CD1c-positive myeloid dendritic cell (primary cell): Measurements from ENCODE around the gene MAT1A.
"Not testable (repeated sequence)": the region's sequence is repeated elsewhere in the genome, so short reads cannot be mapped to it uniquely, and the experiment has no call there.

ENCODE experiments used
- DNase-seq: peaks from one replicate; pipeline ENCODE4 v3.0.0-alpha.2; 2016; ENCODE audit errors: extremely low spot score

MAT1A gene

GRCh38 chr10:80264081-80265056, 25.1 kb downstream of the MAT1A start:
- DNase-seq = no peak

GRCh38 chr10:80261316-80262030, 28.0 kb downstream of the MAT1A start:
- no peak for DNase-seq

GRCh38 chr10:80260295-80261243, 28.9 kb downstream of the MAT1A start:
- DNase-seq = peak; percentile 42

GRCh38 chr10:80259405-80259871, 30.0 kb downstream of the MAT1A start:
- DNase-seq = no peak

- DNase-seq = not testable (repeated sequence)
These were observed 32.7 kb downstream of the MAT1A start for GRCh38 chr10:80256798-80257197.

GRCh38 chr10:80254726-80255125, 34.7 kb downstream of the MAT1A start:
- not testable (repeated sequence) for DNase-seq

GRCh38 chr10:80253963-80254271, 35.5 kb downstream of the MAT1A start:
- DNase-seq = not testable (repeated sequence)

- peak; percentile 5 for DNase-seq
These were observed 36.0 kb downstream of the MAT1A start for GRCh38 chr10:80253266-80253962.

GRCh38 chr10:80252296-80252887, 37.1 kb downstream of the MAT1A start:
- DNase-seq = no peak

GRCh38 chr10:80251703-80252280, 37.7 kb downstream of the MAT1A start:
- DNase-seq = not testable (repeated sequence)

- not testable (repeated sequence) for DNase-seq
These were observed 39.1 kb downstream of the MAT1A start for GRCh38 chr10:80250399-80250798.

- peak; percentile 69 for DNase-seq
These were observed 39.6 kb downstream of the MAT1A start for GRCh38 chr10:80249906-80250305.

- not testable (repeated sequence) for DNase-seq
These were observed 41.8 kb downstream of the MAT1A start for GRCh38 chr10:80247611-80248010.

GRCh38 chr10:80244371-80244770, 45.1 kb downstream of the MAT1A start:
- DNase-seq = not testable (repeated sequence)

GRCh38 chr10:80242341-80242740, 47.1 kb downstream of the MAT1A start:
- DNase-seq = not testable (repeated sequence)

- not testable (repeated sequence) for DNase-seq
These were observed 53.0 kb downstream of the MAT1A start for GRCh38 chr10:80236457-80236856.

GRCh38 chr10:80234331-80235235, 54.9 kb downstream of the MAT1A start:
- not testable (repeated sequence) for DNase-seq

- DNase-seq = not testable (repeated sequence)
These were observed 55.6 kb downstream of the MAT1A start for GRCh38 chr10:80233871-80234270.

- not testable (repeated sequence) for DNase-seq
These were observed 62.7 kb downstream of the MAT1A start for GRCh38 chr10:80226723-80227122.
